ENCODE results near the gene MBNL2.

DNA sequence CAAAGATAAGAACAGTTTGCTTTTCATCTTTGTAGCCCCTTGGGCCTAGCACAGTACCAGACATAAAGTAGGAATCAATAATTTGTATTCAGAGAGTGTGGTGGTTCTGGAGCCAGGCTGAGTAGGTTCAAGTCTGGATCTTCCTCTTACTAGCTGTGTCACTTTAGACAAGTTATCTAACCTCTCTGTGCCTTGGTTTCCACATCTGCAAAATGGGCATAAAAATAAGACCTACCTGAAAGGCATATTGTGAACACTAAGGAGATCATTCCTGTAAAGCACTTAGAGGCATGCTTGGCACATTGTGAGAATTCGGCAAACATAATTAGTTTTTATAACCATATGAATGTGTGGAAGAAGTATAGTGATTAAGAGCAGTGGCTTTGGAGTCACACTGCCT lies 95.8 kb downstream of the MBNL2 start:
- TF ChIP-seq, protein P1, sequence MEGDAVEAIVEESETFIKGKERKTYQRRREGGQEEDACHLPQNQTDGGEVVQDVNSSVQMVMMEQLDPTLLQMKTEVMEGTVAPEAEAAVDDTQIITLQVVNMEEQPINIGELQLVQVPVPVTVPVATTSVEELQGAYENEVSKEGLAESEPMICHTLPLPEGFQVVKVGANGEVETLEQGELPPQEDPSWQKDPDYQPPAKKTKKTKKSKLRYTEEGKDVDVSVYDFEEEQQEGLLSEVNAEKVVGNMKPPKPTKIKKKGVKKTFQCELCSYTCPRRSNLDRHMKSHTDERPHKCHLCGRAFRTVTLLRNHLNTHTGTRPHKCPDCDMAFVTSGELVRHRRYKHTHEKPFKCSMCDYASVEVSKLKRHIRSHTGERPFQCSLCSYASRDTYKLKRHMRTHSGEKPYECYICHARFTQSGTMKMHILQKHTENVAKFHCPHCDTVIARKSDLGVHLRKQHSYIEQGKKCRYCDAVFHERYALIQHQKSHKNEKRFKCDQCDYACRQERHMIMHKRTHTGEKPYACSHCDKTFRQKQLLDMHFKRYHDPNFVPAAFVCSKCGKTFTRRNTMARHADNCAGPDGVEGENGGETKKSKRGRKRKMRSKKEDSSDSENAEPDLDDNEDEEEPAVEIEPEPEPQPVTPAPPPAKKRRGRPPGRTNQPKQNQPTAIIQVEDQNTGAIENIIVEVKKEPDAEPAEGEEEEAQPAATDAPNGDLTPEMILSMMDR (IDR thresholded peaks at IDR 0.05): no peak
- TF ChIP-seq, protein P2, sequence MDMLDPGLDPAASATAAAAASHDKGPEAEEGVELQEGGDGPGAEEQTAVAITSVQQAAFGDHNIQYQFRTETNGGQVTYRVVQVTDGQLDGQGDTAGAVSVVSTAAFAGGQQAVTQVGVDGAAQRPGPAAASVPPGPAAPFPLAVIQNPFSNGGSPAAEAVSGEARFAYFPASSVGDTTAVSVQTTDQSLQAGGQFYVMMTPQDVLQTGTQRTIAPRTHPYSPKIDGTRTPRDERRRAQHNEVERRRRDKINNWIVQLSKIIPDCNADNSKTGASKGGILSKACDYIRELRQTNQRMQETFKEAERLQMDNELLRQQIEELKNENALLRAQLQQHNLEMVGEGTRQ (CRISPR knock-in tag; IDR thresholded peaks at IDR 0.05): no peak
